ENCODE data around the gene TNRC6A. TPM values are rescaled to one million over a fixed set of nuclear protein-coding genes. Genes with fewer than 3 reads are reported as not detected.

TNRC6A gene
- total and polyA plus RNA-seq, 9 of the 15 experiments (the other 6 are each of a cell fraction or from before 2014, with no cell fraction given) = 3.4 to 32.1 (median 26.6) TPM

GRCh38 chr16:24838554-24839266, 109.3 kb downstream of the TNRC6A start (continued):
- TF ChIP-seq RFX7 (CRISPR knock-in tag; IDR thresholded peaks at IDR 0.05) (no peak), SRSF3 (IDR thresholded peaks at IDR 0.05; ENCODE audit: insufficient read depth, low read length) (no peak), RBM17 (IDR thresholded peaks at IDR 0.05; ENCODE audit: borderline replicate concordance, low read depth, low read length) (no peak), CREB5 (CRISPR knock-in tag; IDR thresholded peaks at IDR 0.05) (no peak), FOS (IDR thresholded peaks at IDR 0.05; ENCODE audit: extremely low read depth, insufficient read length) (peak; percentile 35), ID3 (CRISPR knock-in tag; IDR thresholded peaks at IDR 0.05) (no peak), ID3 (tag; IDR thresholded peaks at IDR 0.05) (no peak), TFAM (CRISPR knock-in tag; conservative IDR thresholded peaks at IDR 0.05) (no peak), RB1 (IDR thresholded peaks at IDR 0.05; ENCODE audit: low read depth) (no peak), HDAC1 (IDR thresholded peaks at IDR 0.05) (peak in 1 of 2 experiments; percentile 86; a peak in 1 of 4 replicates), AFF4 (CRISPR knock-in tag; IDR thresholded peaks at IDR 0.05) (no peak), NFYB (IDR thresholded peaks at IDR 0.05; ENCODE audit: extremely low read depth, insufficient read length) (no peak), EP400 (IDR thresholded peaks at IDR 0.05) (peak; percentile 53; the same call in 1 of the 2 replicates), ZNF511 (CRISPR knock-in tag; IDR thresholded peaks at IDR 0.05) (no peak), ZC3H11A (IDR thresholded peaks at IDR 0.05; ENCODE audit: low read depth, low read length) (no peak), NR2C2 (CRISPR knock-in tag; IDR thresholded peaks at IDR 0.05) (no peak), NR2C2 (tag; IDR thresholded peaks at IDR 0.05) (0 out of 2 replicates have a peak, but pooled peaks have one; percentile 46), ZNF12 (CRISPR knock-in tag; IDR thresholded peaks at IDR 0.05) (no peak)
